ENCODE results near the gene OXGR1.
"Not testable (repeated sequence)": the region's sequence is repeated elsewhere in the genome, so short reads cannot be mapped to it uniquely, and the experiment has no call there.

OXGR1 gene

DNA sequence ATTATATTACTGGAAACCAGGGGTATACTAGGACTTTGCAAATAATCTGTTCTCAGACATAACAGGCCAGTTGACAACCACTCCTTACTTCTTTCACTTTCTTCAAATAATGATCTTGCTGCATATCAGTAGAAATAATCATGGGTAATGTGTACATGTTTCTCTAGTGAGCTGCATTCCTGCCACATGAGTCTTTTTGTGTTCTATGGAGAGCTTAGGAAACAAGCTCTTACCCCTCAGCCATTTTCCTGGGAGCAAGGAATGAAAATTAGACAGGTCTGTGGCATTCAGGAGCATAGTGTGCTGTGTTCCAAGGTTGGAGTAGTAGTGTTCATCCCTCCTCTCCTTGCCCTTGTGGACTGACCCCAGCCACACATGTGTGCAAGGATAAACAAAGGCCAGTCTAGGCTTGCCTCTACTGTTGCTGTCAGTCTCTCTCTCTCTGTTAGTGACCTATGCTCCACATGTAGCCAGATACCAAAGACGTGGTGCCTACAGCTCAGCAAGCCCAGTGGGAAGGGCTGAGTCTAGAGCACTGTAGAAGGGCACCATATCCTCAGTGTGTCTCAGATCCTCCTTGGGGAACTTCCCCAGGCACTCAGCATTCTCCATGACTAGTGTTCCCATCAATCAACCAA lies 11.5 kb upstream of the OXGR1 start:
- no peak for DNase-seq (ENCODE audit: low read depth)

DNA sequence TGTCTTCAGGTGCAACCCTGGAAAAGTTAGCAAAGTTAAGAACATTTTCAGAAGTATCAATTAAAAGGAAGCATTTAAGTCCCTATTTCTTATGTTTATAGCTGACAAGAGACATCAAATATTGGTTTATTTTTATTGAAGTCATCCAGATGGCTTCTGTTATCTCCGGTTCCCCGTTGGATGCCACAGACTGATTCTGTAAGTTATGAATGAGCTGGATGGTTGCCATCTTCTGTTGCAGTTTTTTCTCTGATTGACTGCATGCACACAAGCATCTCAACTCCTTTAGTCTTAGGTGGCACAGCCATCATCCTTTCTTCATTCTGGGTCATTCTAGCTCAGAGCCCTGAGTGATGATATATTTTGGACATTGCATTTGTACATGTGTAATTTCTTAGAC lies 10.6 kb upstream of the OXGR1 start:
- no peak for DNase-seq (ENCODE audit: low read depth)

DNA sequence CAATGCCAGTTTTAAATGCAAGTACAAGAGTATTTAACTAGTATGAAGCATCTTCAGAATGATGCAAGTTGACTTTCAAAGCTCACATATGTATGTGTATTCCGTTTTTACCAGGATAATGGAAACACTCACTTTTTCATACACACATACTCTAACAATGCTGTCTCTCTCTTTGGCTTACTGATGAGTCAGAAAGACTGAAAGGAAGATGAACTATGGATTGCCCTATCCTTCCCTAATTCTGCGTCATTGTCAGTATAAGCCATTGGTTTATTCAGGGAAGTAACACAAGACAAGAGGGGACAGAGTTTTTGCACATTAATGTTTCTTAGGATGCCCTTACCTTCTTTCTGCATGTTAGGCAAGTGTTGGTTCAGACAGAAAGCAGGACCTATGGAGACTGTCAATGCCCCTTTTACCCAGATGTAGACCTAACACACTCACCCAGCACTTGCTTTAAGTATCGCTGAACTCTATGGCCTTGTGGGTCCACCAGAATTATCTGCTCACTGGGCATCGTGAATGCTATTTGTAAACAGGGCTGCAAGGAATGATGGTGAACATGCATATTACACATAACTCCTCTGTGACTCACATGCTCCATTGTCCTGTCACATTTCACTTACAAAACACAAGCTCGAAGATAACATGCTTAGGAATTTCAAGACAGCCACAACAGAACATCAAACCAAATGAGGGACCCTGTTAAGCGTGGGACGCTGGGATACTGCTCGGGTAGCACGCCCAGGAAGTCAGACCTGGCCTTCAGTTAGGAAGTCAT lies 10.0 kb upstream of the OXGR1 start:
- DNase-seq (ENCODE audit: low read depth) = no peak

DNA sequence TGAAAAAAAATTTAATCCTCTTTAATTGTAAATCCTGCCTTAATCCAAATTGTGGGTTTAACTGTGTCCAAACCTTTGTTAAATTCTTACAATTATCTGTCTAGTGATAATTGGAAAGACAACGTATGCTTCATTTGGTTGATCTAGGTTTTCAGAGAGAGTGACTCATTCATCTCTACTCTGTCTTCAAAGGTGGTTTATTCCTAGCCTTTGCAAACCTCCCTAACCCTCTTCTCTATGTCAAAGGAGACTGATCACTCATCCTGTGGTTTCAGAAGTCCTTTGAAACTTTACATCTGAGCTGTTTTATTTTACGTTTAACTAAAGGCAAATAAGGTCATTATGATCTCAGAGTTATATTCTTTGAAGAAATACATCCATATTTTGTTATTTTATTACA lies 8.8 kb upstream of the OXGR1 start:
- no peak for DNase-seq (ENCODE audit: low read depth)

DNA sequence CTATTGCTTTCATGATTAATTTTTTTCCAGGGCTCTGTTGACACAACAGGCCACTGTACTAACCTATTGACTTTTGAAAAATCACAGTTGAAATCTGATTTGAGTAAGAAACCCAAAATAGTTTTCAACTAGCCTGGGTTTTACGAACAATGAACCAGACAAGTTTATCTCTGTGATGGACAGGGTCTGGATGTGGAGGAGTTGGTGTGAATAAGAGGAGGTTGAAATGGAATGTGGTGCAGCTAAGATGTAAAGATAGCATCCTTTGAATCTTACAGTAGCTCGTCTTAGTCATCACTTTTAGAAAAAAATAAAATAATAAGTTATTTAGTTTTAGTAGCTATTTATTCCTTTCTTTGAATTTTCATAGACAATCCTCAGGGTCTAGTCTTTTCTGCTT lies 8.3 kb upstream of the OXGR1 start:
- DNase-seq (ENCODE audit: low read depth) = no peak

DNA sequence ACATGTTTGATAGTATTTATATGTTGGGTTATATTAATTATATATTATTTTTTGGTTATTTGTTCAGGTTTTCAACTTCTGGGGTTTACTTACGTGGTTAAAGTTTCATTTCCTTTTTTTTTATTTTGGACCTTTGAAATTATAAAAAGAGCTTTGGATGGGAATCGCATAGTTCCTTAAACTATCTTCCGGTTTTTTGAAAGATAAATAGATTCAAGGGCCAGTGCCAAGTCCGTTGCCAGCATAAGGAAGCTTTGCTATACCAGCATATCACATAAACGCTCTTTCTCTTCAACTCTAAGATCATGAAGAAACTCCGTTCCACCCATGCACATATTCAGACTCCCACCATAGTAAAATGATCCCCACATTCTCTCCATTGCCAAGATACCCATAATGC lies 7.4 kb upstream of the OXGR1 start:
- DNase-seq (ENCODE audit: low read depth) = no peak

DNA sequence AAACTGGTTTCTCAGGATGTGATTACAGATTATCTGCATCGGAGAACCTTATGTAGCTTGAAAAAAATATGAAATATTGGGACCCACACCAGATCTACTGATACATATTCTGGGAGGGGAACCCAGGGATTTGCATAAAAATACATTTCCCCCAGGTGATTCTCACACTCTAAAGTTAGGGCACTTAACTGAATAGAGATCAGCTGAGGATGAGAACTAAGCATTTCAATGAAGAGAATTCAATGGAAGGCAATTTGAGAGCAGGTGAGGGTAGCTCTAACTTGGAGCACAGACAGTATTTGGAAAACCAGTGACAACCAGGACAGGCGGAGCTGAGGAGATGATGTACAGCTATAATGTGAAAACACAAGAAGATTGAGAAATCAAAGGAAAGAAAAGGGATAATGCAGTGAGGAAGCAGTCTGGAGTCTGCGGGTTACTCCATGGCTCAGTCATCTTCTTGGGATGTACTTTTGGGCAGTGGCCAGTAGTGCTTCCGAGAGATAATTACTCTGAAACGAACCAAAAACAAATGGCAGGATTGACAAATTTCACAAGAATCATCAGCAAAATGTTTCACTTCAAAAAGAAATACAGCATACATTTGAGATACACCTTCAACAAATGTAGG lies 6.1 kb upstream of the OXGR1 start:
- no peak for DNase-seq (ENCODE audit: low read depth)

DNA sequence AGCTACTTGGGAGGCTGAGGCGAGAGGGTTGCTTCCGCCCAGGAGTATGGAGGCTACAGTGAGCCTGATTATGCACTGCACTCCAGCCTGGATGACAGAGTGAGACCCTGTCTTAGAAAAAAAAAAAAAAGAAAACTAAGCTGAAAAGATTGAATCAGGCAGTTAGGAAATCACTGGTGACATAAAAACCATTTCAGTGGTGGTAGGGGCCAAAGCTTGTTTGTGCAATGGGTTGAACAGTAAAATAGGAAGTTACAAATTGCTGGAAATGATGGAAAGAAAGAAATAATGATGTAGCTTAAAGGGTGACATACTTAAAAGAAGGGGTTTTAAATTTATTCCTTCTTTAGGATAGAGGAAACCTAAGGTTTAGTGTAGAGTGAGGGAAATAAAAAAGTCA lies 4.8 kb upstream of the OXGR1 start:
- no peak for DNase-seq (ENCODE audit: low read depth)

DNA sequence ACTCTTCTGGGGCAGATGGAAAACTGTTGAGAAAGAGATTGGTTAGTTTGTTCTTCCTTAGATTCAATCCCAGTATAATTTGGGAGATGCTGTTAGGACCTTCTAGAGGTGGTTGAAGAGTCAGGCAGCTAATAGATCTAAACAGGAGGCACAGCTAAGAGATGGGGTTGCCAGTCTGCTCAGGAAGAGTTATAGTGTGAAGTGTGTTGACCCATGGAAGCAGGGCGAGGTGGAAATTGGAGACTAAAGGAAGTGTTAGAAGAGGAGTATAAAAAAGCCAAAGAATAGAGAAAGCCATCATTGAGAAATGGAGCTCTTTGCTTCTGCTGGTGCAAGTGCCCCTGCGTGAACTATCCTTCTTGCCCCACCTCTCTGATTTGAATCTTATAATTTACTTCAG lies 3.8 kb upstream of the OXGR1 start:
- no peak for DNase-seq (ENCODE audit: low read depth)

DNA sequence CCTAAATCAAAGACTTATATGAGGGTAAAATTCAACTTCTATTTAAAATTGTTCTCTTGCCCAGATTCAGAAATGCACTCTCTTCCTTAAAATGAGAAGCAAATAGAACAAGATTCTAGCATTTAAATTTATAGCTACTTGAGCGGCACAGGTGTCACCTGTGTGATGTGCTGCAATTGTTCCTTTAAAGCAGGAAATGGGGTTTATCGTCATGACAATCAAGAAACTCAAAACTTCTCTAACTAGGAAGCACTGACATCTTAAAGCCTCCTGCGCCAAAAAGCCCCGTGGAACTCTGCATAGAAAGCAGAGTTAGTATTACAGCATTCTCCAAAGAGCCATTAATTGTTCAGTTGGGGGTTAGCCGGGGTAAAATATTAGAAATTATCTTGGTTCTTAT lies 2.6 kb upstream of the OXGR1 start:
- DNase-seq (ENCODE audit: low read depth) = no peak

DNA sequence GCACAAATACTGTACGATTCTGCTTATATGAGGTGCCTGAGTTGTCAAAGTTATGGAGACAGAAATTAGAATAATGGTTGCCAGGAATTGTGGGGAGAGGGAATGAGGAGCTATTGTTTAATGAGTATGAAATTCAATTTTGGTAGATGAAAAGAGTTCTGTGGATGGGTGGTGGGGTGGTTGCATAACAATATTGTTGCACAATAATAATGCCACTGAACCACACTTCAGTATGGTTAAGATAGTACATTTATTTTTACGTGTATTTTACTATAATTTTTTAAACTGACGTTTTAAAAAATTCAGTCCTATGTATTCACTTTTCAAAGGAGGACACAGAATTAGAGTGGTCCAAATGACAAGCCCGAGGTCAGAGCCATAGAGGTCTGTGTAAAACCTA lies 1.8 kb upstream of the OXGR1 start:
- no peak for DNase-seq (ENCODE audit: low read depth)

DNA sequence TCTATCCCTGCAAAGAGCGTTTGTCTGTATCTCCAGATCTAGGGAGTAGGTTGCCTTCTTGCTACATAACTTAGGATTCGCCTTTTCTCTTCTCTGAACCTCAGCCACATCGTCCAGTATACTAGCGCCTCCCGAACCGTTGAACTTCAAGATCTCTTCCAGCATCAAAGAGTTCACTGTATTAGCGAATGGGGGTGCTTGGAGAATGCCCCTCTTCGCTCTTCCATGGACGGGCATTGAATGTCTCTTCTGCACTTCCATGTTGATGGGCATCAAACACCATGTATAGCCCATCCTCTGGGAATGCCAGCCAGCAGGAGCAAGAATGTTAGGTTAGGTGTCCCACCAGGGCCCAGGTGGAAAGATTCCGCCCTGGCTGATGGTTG lies 575 bp upstream of the OXGR1 start:
- no peak for DNase-seq (ENCODE audit: low read depth)

DNA sequence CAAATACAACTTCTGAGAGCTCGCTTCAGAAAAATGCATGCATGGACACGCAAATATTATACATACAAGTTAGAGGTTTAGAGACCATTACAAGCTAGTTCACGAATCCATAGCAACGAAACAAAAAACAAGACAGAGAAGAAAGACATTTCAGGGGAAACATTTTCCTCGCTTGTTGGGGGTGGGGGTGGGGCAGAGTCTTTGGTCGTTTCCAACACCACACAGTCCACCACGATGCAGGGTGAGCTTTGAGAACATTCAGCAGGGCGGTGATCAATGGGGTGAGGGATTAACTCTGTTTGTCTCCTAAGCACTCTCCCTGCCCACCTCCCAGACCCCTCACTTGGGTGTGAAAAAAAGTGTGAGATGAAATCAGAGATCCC lies 651 bp downstream of the OXGR1 start:
- no peak for DNase-seq (ENCODE audit: low read depth)

DNA sequence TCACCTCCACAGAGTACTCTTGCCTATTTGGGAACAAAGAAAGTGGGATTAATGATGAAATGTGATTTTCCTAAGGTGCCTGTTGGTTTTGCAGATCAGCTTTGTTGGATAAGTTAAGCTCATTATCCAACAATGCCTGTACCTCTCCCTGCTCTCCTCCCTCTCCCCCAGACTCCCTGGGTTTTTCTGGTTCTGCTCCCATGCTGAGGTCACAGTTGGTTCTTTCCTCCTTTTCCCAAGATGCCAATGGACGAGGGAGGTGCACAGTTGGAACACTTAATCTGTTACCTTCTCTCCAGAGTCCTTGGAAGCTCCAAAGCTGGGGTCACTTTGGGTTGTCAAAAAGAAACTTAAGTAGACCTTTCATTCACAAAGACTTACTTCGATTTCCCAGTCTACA lies 1.6 kb downstream of the OXGR1 start:
- DNase-seq (ENCODE audit: low read depth) = no peak

DNA sequence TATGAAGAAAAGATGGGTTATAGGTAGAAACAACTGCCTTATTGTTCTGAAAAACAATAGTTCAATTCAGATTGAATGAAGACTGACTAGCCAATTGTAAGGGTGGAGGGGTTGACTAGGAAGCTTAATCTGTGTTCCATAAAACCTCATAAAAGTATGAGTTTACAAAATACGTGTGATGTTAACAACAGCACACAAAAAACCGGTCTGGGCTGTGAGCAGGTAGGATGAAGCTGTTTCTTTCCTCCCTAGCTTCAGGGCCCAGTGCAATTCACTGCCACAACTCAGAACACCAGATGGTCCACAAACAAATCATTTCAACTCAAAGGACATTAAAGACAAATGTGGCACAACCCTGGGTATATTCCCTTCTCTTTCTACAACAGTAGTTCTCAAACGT lies 3.2 kb downstream of the OXGR1 start:
- no peak for DNase-seq (ENCODE audit: low read depth)

DNA sequence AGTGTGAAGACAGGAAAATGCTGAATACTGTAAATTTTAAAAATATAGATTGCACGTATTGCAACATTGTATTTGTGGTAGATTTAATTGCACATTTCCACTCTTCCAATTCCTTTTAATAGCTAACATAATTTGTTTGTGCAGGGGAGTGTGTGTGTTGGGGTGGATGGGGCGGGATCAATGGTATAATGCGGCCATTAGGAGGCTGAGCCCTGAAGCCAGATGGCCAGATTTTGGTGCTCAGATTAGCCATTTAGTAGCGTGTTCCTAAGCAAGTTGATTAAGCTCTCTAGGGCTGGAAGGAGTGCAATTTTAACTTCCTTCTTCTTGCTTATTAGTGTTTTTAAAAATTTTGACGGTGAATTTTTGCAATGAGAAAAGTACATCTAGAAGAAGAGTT lies 5.8 kb downstream of the OXGR1 start:
- no peak for DNase-seq (ENCODE audit: low read depth)

DNA sequence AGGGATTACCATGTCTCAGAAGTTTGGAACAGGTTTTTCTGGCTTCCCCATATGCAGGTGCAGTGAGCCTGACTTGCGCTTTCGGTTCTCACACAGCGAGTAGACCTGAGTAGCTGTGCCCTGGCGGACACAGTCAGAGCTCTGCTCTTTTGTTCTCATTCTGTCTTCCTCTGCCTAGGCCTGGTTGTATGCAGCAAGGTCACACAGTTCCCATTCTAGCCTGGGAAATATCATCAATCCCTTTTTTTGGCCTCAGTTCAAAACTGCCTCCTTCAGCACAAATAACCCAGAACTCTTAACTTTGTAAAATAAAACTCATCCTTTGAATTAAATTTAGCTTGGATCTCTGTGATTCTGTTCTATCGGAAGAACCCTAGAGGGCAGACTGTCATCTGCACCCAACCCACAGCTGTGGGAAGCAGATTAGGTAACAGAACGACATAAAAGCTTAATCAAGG lies 10.2 kb downstream of the OXGR1 start:
- DNase-seq (ENCODE audit: low read depth) = no peak

DNA sequence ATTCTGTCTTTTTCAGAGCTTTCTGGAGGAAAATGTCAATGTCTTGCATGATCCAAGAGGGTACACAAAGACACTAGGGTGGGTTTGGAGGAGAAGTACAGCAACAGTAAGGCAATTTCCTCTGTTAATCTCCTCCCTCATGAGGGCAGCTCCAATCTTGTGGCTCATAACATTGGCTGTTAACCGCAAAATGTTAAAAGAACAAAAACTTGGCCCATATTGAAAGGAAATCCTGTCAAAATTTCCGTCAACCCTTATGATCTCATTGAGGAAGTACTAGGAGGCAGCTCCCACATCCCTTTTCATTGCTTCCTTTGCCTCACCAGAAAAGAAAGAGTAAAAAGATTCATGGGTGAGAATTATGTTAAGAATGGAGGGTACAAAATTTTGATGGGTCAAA lies 11.6 kb downstream of the OXGR1 start:
- DNase-seq (ENCODE audit: low read depth) = no peak

DNA sequence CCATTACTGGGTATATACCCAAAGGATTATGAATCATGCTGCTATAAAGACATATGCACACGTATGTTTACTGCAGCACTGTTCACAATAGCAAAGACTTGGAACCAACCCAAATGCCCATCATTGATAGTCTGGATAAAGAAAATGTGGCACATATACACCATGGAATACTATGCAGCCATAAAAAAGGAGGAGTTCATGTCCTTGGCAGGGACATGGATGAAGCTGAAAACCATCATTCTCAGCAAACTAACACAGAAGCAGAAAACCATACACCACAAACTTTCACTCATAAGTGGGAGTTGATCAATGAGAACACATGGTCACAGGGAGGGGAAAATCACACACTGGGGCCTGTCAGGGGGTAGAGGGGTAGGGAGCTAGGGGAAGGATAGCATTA lies 14.4 kb downstream of the OXGR1 start:
- DNase-seq (ENCODE audit: low read depth) = not testable (repeated sequence)

DNA sequence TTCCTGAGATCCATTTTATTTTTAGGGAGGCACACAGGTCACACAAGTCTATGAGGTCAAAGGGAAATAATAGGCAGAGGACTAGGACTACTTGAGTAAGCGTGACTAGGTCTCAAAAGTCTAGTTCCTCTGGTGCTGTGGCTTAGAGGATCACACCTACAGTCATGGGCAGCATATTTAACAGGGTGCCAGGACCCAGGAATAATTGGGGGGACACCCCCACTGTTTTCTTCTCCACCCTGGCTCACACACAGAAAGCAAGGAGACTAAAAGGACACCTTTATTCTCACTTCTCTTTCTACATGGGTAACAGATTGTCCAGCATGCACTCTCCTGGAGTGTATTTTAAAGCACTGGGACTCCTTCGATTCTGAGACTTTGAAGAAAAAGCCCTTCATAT lies 26.2 kb downstream of the OXGR1 start:
- DNase-seq (ENCODE audit: low read depth) = no peak

DNA sequence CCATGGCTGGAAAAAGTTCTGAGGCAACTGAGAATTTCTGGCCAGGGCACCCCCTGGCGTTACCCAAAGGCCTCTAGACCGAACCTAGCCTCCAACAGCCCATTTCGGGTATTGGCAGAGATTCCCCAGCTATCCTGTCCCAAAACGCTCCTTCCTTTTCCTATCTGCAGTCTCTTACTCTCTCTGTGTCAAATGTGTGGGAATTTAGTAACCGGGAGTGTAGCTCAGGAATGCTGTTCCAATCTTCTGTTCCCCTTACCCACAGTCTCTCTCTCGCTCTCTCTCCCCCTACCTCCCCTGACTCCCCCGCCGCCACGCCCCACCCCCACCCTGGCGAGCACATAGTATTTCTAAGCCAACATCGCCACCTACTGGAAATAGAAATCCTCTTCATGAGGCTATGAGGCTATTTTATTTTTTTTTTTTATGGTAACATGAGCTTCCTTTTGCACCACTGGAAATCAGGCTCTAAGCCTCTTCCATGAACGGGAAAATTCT lies 27.0 kb downstream of the OXGR1 start:
- DNase-seq (ENCODE audit: low read depth) = no peak

DNA sequence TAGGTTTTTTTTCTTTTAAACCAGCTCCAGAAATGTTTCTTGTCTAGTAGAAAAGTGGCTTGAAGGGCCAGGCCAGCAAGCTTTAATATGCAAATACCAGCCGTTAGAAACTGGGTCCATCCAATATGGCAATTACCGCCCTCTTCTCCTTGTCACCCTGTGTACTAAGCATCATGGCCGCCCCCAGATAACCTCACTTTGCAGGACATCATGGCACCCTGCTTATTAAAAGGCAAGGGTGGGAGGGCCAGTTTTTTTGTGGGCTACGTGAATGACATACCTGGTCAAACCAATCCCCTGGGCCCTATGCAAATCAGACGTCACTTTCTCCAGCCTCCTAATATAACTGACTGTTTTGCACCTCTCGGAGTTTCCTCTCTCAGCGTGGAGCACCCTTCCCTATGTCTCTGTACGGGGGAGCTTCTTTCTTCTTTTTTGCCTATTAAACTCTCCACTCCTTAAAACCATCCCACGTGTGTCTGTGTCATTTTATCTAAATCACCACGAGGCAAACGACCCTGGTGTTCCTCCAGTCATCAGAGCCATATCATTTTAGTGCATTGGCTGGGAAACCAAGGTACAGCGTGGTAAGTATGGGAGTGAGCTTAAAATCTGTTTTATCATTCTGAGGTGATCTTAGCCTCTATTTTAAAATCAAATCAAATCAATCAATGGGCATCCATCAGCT lies 27.7 kb downstream of the OXGR1 start:
- DNase-seq (ENCODE audit: low read depth) = no peak

Measured in stimulated activated CD8-positive, alpha-beta memory T cell treated with anti-CD3 and anti-CD28 coated beads, Interleukin-12 subunit alpha, Interleukin-12 subunit beta, amount 100 ng/mL, for 1 hour (primary cell).